Stomach (tissue), 9 donors: ENCODE results near the gene UCHL5. TPM values are rescaled to one million over a fixed set of nuclear protein-coding genes. Genes with fewer than 3 reads are reported as not detected.
"Not testable (repeated sequence)": the region's sequence is repeated elsewhere in the genome, so short reads cannot be mapped to it uniquely, and the experiment has no call there.

Source experiments
- DNase-seq, 2 donors: peaks; one replicate each; pipeline versions ENCODE4 v3.0.0 to v3.0.0-alpha.2; 2013 to 2019
- H3K27ac ChIP-seq, 5 donors: fragments of 200-600 bp in 4 of 5; sonication (generic) in 4 of 5; one replicate each; pipeline ENCODE4 v1.5.1; 2013 to 2019; ENCODE audit warnings: mild to moderate bottlenecking in 1 of 5, moderate library complexity in 1 of 5
- H3K27me3 ChIP-seq, 3 donors: fragments of 200-600 bp; sonication (generic); one replicate each; pipeline ENCODE4 v1.5.1; 2017 to 2019; ENCODE audit warnings: mixed run types in 1 of 3
- H3K36me3 ChIP-seq, 4 donors: fragments of 200-600 bp; sonication (generic); 1 replicate in 3 of 4; 2 replicates in 1 of 4; pipeline ENCODE4 v1.5.1; 2016 to 2019
- H3K4me1 ChIP-seq, 4 donors: fragments of 200-600 bp; sonication (generic); one replicate each; pipeline ENCODE4 v1.5.1; 2016 to 2019
- H3K4me3 ChIP-seq, 4 donors: fragments of 200-600 bp; sonication (generic) in 3 of 4; one replicate each; pipeline ENCODE4 v1.5.1; 2016 to 2019; ENCODE audit warnings: mild to moderate bottlenecking in 1 of 4
- H3K9me3 ChIP-seq, 4 donors: fragments of 200-600 bp; sonication (generic); one replicate each; pipeline ENCODE4 v1.5.1; 2016 to 2019
- CTCF ChIP-seq, 7 experiments: fragments of 450-650 bp in 4 of 7; fragments of 200-600 bp in 3 of 7; sonication (generic) in 3 of 7; IDR thresholded peaks; one replicate each; pipeline ENCODE4 v1.5.1; 2016 to 2019; ENCODE audit warnings: antibody characterized with exemption in 7 of 7, control low read depth in 2 of 7, mild to moderate bottlenecking in 1 of 7
- EP300 ChIP-seq: sonication (generic); formaldehyde crosslinking; IDR thresholded peaks from one replicate; pipeline ENCODE4 v1.6.1; 2017; ENCODE audit warnings: antibody characterized with exemption
- POLR2A ChIP-seq, 4 donors: fragments of 450-650 bp; IDR thresholded peaks; one replicate each; pipeline ENCODE4 v1.6.1; 2016; ENCODE audit warnings: antibody characterized with exemption in 4 of 4, control low read depth in 2 of 4, mild to moderate bottlenecking in 1 of 4, moderate library complexity in 1 of 4
- POLR2AphosphoS5 ChIP-seq, 3 donors: sonication (generic); formaldehyde crosslinking; IDR thresholded peaks; one replicate each; pipeline ENCODE4 v1.6.1; 2016; ENCODE audit warnings: antibody characterized with exemption in 3 of 3
- WGBS, 5 donors: extraction: QIAGEN DNeasy Blood & Tissue Kit in 3 of 5; methylation state at CpG; one replicate each; pipeline versions ENCODE4 v1.1.5 to v1.1.7; 2013 to 2018; 5-methylcytosine and 5-hydroxymethylcytosine counted together
- intact Hi-C: fragments of 100-400 bp; cut with DNase I; formaldehyde crosslinking; loops from one replicate; pipeline ENCODE4 v1.15.1; 2023; ENCODE audit warnings: low total_unique reads
- polyA plus RNA-seq, 3 donors: library from polyadenylated mRNA; stranded (reverse); fragments of 200-250 nt; gene quantifications; one replicate each; pipeline ENCODE4 v1.2.3, GENCODE V29; 2013
- total RNA-seq, 5 donors: library from RNA; depleted of rRNA; stranded (reverse); fragments of >200 nt; gene quantifications; one replicate each; pipeline versions ENCODE4 v1.1.0 to v1.2.3, GENCODE V29; 2014 to 2016
- donor health status: healthy with polysubstance abuse.
- donor health status: Bipolar disorder and iron deficiency.
- donor health status: healthy.

The UCHL5 gene
- total and polyA plus RNA-seq, 8 donors: 8.7 to 69.8 (median 24.9) TPM

DNA sequence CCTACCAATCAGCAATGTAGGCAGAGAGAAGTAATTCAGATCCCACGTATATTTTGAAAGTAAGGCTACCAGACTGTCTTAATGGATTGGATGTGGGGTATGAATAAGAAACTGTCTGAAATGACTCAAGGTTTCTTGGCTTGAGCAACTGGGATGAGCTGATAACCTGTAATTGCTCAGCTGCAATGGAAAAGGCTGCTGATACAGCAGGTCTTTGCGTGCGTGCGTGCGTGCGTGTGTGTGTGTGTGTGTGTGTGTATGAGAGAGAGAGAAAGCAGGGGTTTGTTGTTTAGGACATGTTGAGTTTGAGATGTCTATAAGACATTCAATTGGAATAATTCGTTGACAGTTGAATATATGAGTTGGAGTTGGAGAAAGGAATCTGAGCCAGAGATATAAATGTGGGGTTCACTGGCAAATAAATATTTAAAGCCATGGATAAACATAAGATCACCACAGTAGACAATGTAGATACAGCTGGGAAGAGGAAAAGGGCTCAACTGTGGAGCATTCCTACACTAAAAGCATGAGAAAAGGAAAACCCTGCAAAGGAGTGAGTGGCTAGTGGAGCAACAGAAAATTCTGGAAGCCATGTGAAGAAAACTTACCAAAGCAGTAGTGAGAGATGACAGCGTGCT, 72.9 kb downstream of the UCHL5 start:
- Histone ChIP-seq H3K4me3 (no peak overlapping the region), H3K27ac (peak overlapping the region in 3 of 5 donors; percentile 21 to 24 (median 21)), H3K9me3 (no peaks in the 10 kb centered on the region), H3K36me3 (peaks cover 0 to 3% (median 0%) of the 10 kb centered on the region in 4 donors), H3K27me3 (no peaks in the 10 kb centered on the region), H3K4me1 (no peaks in the 10 kb centered on the region)
- TF ChIP-seq POLR2AphosphoS5 (IDR thresholded peaks at IDR 0.05) (no peak), EP300 (no peak), CTCF (IDR thresholded peaks at IDR 0.05) (no peak), POLR2A (IDR thresholded peaks at IDR 0.05) (no peak)
- WGBS, 5 donors: 68 to 79% (median 77%) methylated on average over 8 of the region's 8 CpGs
- intact Hi-C loops: no loop called here
- peak in 1 of 2 donors; percentile 9 for DNase-seq

DNA sequence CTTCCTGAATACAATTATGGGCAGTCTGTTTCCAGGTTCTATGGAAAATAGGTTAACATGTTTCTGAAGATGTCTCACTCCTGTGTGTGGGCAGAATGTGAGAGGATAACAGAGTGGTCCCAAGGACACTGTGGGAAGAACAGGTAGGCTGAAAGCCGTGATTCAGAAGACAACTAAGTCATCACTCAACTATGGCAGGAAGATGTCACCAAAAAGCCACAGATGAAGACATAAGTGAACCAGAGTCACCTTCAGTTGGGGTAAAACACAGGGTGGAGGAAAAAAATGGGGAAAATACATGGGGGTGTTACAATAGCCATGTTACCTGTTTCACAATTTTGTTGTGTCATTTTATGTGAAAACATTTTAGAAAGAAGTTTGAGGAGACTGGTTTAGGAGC, 75.1 kb downstream of the UCHL5 start:
- TF ChIP-seq POLR2A (IDR thresholded peaks at IDR 0.05) (no peak), POLR2AphosphoS5 (IDR thresholded peaks at IDR 0.05) (no peak), EP300 (no peak), CTCF (IDR thresholded peaks at IDR 0.05) (no peak)
- no peak overlapping the region for H3K27ac ChIP-seq
- no peak for DNase-seq
- H3K9me3 ChIP-seq: no peaks in the 10 kb centered on the region
- H3K4me1 ChIP-seq: no peaks in the 10 kb centered on the region
- intact Hi-C loops: no loop called here
- no peaks in the 10 kb centered on the region for H3K27me3 ChIP-seq
- H3K4me3 ChIP-seq: no peak overlapping the region
- WGBS, 5 donors: 73 to 90% (median 83%) methylated on average over 1 of the region's 1 CpG
- peaks cover 0 to 3% (median 0%) of the 10 kb centered on the region in 4 donors for H3K36me3 ChIP-seq

DNA sequence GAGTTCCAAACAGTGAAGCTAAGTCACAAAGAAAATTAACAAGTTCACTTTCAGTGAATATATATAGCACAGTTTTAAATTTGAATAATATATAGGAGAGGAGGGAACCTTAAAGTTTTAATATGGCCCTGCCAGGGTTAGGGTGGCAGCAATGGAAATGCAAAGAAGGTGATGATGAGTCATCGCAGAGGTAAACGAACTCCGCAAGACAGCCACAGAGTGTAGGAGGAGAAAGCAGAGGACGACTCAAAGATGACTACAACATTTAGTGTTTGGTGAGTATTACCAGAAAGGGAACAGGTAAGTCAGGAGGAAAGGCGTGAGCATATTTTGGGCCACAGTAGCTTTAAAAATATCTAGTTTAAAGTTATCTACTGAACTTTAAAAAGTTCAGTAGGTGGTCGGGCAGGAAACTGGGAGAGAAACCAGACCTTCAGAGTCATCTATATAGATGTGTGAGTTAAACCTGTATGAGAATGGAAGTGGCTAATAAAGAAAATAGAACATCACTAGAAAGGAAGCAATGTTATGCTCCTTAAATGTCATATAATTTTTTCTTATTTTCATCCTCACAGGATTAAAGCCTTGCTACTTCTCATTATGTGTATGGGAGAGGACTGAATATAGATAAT, 75.7 kb downstream of the UCHL5 start:
- intact Hi-C loops: no loop called here
- no peaks in the 10 kb centered on the region for H3K27me3 ChIP-seq
- no peak for DNase-seq
- no peaks in the 10 kb centered on the region for H3K4me1 ChIP-seq
- TF ChIP-seq POLR2AphosphoS5 (IDR thresholded peaks at IDR 0.05): no peak
- TF ChIP-seq CTCF (IDR thresholded peaks at IDR 0.05): no peak
- no peak for TF ChIP-seq EP300
- TF ChIP-seq POLR2A (IDR thresholded peaks at IDR 0.05): no peak
- no peak overlapping the region for H3K27ac ChIP-seq
- H3K4me3 ChIP-seq: no peak overlapping the region
- H3K9me3 ChIP-seq: no peaks in the 10 kb centered on the region
- WGBS, 5 donors: 70 to 78% (median 71%) methylated on average over 6 of the region's 6 CpGs
- H3K36me3 ChIP-seq: peaks cover 0 to 3% (median 0%) of the 10 kb centered on the region in 4 donors

GRCh38 chr1:192980856-192981255, 78.3 kb downstream of the UCHL5 start:
- no peak overlapping the region for H3K27ac ChIP-seq
- H3K27me3 ChIP-seq: no peaks in the 10 kb centered on the region
- TF ChIP-seq POLR2A (IDR thresholded peaks at IDR 0.05) (no peak), EP300 (no peak), CTCF (IDR thresholded peaks at IDR 0.05) (no peak), POLR2AphosphoS5 (IDR thresholded peaks at IDR 0.05) (no peak)
- WGBS, 5 donors: 59 to 86% (median 71%) methylated on average over 1 of the region's 1 CpG
- no peaks in the 10 kb centered on the region for H3K4me1 ChIP-seq
- no peak overlapping the region for H3K4me3 ChIP-seq
- H3K9me3 ChIP-seq: no peaks in the 10 kb centered on the region
- no peaks in the 10 kb centered on the region for H3K36me3 ChIP-seq
- no peak for DNase-seq
- intact Hi-C loops: no loop called here

- H3K4me3 ChIP-seq, H3K9me3 ChIP-seq, intact Hi-C loops, H3K27ac ChIP-seq, H3K36me3 ChIP-seq, H3K4me1 ChIP-seq, H3K27me3 ChIP-seq: not testable (repeated sequence)
- peak in 1 of 2 donors; percentile 2 for DNase-seq
- 79 to 83% (median 81%) methylated on average over 4 of the region's 4 CpGs for WGBS, 5 donors
Observed at GRCh38 chr1:192980334-192980733, 78.8 kb downstream of the UCHL5 start.
